GM10847 (cell line): ENCODE results near the gene CCBE1.

Experiments used
- POLR2A ChIP-seq: IDR thresholded peaks from 2 replicates; pipeline ENCODE4 v1.6.1; 2011; ENCODE audit not compliant: insufficient read length; ENCODE audit errors: extremely low read depth

The CCBE1 gene

DNA sequence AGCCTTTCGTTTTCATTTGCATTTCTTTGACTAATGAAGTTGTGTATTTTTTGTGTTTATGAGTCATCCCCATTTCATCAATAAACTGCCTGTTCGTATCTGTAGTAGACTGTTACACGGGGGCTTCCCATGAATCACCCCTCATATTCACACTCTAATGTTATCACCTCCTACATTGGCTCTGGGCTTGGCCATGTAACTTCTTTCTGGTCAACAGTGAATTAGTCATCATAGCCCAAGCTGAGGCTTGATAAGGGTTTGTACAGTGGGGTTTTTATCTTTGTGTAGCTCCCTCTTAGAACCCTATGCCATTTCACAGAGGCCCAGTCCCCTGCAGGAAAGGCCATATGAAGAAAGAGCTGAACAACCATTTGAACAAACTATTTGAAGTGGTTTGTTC lies 151.0 kb downstream of the CCBE1 start:
- TF ChIP-seq POLR2A = no peak

DNA sequence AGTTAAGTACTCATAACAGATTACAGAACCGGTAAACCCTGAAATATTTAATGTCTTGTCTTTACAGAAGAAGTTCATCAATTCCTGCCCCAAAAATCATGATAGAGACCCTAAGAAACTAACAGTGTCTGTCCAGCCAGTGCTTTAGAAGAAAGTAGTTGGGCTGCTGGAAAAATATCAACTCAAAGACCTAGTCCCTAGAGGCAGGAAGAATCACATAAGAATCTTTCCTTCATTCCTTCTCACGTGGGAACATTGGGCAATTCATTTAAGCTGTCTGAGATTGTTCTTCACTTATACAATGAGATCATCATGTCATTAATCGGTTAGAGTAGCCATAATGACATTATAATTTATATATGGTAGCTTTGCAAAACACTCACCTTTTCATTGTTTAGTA lies 156.4 kb downstream of the CCBE1 start:
- TF ChIP-seq POLR2A = no peak

DNA sequence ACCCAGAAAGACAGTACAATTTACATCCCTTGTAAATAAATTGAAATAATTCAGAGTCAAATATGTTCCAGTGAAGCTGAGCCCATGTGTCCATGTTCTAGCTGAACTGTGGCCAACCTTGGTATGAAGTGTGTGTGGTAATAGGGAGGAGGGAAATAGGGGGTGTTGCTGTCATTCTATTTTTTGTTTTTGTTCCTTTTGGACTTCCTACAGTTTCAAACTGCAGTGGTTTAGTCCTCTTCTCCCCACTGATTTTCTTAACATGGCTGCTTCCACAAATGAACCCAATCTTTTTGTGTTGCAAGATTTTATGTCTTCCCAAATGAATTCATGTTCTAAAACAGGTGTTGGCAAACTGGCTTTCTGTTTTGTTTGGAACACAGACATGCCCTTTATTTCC lies 156.9 kb downstream of the CCBE1 start:
- no peak for TF ChIP-seq POLR2A

DNA sequence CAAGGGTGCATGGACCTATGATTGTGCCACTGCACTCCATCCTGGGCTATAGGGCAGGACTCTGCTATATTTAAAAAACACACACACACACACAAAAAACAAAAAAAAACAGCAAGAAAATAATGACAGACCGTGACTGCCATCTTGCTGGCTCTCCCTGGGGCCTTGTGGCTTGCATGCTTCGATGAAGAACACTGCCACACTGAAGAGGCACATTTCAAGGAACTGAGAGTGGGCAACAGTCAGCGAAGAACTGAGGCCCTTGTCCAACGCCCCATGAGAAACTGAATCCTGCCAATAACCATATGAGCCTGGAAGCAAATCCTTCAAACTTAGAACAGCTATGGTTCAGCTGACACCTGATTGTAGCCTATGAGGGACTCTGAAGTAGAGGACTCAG lies 158.1 kb downstream of the CCBE1 start:
- no peak for TF ChIP-seq POLR2A

DNA sequence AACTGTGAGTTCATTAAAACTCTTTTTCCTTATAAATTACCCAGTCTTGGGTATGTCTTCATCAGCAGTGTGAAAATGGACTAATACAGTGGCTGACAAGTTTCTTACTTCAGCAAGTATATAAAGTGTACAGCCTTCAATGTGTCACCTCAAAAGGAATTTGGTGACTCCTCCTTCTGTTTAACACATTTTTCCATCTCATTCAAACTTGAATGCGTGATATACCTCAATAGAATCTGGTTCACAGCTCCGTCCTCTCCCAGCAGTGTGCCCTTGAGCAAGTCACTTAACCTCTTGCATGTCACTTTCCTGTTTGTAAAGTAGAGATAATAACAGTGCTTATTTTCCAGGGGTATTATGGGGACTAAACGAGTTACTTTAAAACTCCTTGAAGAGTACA lies 159.6 kb downstream of the CCBE1 start:
- no peak for TF ChIP-seq POLR2A

DNA sequence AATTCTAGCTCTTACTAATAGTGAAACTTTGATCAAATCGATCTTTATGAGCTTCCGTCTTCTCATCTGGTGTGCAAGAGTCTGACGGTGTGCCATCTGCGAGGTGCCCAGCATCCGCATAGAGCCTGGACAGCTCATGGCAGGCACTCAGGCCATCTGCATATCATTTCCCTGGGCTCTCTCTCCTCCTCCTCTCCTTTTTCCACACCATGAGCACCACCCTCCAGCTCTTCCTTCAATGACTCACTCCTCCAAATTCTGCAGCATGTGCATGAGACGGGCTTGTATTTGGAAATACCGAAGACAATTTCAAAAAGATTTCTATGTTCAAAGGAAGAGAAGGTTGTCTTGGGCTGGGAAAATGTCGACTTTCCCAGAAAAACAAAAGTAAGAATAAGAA lies 161.1 kb downstream of the CCBE1 start:
- no peak for TF ChIP-seq POLR2A

DNA sequence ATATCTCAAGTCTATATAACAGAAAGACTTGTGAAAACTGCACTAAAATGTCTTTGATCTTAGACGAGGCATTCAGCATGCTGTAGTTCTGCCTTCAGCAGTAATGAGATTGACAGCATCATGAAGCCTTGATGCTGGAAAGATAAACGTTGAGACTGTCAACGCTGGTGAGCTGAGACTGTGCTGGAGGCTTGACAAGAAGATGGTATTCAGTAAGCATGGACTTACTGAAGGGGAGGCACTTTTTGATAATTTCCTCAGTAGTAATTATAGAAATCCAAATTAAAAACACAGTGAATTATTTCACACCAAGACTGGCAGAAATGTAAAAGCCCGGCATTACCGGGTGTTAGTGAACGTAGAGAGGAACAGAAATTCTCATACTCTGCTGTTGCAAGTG lies 162.2 kb downstream of the CCBE1 start:
- no peak for TF ChIP-seq POLR2A

DNA sequence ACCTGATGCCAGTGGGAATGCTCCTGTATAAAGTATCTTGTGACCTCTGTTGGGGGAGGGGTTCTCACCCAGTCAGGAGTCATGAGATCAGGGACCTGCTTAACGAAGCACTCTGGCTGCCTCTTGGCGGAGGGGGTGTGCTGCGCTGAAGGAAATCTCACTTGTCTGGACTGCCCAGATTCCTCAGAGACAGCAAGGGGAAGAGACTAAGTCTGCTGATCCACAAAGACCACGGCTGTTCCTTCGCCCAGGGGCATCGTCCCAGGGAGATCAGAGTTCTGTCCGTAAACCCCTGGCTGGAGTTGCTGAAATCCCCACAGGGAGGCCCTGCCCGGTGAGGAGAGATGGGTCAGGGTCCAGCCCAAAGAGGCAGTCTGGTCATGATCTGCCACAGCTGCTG lies 168.4 kb downstream of the CCBE1 start:
- no peak for TF ChIP-seq POLR2A

DNA sequence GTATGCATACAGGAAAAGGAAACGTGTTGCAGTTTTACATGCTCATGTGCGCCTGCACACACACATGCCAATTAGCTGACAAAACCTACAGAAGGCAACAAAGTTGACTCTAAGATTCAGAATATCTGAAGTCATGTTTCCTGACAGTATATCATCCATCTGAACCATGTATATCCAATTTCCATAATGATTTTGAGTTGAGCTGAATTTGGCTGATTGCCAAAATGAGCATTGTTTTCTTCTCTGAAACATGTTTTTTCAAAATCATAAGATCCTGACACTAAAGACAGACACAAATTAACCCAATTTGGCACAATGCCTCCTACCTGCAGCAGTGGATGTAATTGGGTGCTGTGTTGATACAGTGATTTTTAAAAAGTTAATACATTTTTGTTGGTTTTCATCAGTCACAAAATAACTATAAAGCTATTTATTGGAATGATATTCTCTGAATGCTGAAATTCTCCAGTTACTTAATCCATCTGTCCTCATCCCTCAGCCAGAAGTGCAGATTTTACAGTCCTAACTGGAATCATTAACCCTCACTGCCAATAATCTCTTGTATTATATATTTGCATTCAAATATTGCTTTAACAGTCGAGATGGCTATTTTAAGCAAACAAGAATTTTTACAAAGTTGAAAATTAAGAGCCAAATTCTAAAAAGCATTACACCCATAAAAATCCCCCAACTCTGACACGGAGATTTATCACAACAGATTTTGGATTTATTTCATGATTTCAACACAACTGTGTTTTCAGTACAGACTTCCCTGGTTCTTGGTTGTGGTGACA lies 176.5 kb downstream of the CCBE1 start:
- no peak for TF ChIP-seq POLR2A

DNA sequence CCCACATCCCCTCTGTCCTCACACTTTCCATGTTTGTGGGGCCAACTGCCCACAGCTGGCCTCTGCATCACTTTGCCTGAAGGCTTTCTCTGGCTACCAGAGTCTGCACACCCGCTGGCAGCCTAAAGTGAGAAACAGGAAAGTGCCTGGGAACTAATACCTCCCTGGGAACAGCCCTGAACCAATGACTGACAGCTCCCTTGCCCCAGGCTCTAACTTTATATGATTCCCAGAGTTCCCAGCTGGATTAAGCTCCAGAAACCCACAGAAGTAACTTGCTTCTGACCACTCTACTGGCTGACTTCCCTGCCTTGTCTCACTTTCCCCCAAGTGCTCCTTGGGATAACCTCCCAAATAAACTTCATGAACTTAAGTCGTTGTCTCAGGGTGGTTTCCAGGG lies 178.5 kb downstream of the CCBE1 start:
- no peak for TF ChIP-seq POLR2A

DNA sequence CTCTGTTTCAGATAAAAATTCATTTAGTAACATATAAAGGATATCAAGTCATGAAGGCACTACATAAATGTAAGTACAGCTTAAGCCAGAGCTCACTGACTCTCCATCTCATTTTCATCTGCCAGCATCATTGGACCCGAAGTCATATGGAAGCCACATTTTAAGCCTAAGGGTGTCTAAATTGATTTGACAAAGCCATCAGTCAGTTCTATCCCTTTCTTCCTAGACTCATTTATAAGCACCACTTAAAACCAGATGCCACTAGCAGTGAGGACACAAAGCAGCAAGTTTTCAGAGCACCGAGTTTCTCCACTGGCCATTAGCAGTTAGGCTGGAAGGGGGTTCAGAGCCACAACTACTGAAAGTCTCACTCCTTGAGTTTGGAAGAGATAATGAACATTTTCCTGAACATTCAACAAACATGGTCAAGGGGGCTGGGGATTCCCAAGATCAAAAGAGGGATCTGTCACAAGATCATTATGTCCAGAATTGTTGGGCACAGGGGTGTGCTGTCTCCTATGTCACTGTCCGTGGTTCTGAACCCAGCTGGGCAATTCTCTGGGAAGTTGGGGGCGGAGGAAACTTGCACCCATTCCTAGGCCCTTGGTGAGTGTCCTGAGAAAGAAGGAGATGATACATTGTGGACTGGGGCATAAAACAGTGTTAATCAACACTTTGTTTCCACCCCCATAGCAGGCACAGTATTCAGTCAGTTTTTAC lies 179.6 kb downstream of the CCBE1 start:
- no peak for TF ChIP-seq POLR2A

DNA sequence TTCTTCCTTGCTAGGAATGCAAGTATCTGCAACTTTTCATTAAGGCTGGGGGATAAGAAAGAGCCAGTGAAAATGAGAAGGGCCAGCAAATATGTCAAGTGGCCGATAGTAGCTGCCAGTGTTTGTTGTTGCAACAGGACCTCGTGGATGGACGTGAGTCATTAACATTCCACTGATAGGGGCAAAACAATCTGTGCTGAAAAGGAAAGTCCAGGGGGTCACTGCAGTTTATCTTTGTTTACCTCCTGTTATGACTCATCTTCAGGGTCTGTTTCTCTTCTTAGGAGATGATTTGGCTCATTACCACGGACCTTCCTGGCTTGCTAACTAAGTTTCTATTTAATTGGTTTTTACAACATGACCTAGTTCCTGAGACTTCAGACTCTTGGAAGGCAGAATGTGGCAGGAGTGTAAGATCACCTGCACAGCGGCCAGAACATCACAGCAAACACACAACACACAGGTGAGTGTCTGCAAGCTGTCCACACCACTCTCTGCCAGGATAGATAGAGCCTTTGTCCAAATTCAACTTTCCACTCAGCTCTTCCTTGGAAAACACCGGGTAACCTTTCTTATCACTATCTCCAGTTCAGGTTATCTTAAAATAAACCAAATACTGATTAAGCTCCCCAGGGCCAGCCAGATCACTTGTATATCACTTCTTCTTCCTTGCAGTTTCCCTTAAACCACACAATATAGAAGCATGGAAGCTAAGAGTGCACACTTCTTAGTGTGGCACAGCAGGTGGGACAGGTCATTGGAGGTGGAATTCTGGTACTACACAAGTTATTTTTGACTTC lies 180.7 kb downstream of the CCBE1 start:
- no peak for TF ChIP-seq POLR2A

DNA sequence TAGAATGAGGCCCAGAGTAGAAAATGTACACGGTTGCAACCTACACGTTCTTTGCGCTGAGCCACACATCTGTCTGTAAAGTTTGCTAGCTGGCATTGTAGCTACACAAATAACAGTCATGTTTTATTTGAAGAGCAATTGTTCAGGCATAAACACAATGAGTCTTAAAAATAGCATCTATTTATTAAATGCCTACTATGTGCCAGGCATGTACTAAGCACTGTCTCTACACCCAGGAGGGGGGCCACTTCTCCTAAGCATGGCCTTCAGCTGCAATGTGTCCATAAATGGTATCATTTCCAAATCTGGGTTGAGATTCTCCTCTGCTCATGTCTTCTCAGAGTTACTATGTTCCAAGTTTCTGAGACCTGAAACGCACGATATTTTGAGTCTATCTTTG lies 182.1 kb downstream of the CCBE1 start:
- TF ChIP-seq POLR2A = no peak

DNA sequence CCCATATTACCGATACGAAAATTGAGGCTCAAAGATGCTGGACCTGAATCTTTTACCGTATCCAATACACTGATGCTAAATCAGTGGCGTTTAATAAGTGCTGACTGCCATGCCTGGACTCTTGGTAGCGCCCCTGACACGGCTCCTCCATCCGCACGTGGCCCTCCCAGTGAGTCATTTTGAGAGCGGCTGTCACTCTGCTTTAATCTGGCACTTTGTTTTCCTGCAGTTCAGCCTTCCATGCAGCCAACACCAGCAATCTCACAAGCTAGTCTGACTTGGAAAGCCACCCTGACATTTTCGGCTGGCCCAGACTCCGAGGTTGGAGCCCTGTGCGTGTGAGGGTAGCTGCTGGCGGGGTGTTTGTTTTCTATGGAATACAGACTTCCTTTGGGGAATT lies 183.0 kb downstream of the CCBE1 start:
- no peak for TF ChIP-seq POLR2A

DNA sequence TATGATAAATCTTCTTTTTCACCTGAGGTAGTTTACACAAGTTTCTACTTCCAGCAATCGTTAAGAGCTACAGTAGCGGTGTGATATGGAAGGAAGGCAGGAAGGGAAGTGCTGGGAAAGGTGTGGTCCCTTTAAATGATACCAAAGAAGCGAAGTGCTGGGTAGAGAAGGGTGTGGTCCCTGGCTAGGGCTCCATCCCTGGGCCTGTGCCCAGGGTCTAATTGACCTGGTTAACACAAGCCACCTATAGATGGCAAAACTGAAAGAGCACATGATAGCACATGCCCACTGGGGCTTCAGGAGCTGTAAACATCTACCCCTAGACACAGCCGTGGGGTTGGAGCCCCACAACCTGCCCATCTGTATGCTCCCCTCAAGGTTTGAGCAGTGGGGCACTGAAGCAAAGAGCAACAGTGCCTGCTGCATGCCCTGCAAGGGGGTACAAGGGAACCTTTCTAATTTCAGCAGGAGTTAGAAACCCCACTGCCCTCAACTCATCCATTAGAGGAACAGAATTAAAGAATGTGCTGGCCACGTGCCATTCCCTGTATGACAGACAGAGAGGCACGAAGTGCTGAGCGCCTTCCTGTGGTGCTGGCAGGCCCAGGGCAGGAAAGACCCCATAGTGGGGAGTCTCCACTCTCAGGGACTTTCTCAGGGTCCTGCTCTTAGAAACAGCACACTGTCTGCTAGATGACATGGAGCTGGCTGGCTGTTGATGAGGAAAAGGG lies 185.0 kb downstream of the CCBE1 start:
- no peak for TF ChIP-seq POLR2A
